Activated T-helper 1 cell treated with Interleukin-2 at 50 U/mL for 16 hours (primary cell): ENCODE results near the gene TTL.

Source experiments
- DNase-seq: peaks from one replicate; pipeline ENCODE4 v3.0.0-alpha.2; 2020; ENCODE audit warnings: low read depth

TTL gene

DNA sequence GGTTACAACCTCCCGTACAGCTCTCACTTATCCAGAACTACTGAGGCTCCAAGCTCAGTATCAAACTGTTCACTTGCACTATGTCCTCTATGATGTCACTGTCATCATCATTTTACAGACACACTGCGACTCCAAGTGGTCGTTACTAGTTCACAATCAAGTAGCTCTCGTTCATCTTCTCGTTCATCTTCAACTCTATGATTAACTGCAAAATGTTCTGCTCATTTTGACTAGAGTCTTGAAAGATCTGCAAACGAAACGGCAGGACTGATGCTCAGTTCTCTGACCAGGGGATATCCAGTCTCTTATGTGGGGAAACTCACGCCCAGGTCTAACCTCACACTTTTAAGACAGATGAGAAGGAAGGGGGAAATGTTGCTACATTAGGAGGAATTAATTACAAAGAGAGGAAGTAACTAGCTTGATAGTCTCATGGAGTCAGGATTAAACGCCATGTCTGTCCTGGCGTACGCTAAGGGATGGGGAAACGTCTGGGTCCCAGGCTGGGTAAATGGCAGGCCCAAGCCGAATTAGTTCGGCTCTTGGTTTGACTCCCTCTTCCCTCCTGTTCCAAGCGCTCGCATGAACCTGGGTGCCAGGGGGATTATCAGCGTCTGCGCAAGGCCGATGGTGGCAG, 101.7 kb downstream of the TTL start:
- DNase-seq = no peak

DNA sequence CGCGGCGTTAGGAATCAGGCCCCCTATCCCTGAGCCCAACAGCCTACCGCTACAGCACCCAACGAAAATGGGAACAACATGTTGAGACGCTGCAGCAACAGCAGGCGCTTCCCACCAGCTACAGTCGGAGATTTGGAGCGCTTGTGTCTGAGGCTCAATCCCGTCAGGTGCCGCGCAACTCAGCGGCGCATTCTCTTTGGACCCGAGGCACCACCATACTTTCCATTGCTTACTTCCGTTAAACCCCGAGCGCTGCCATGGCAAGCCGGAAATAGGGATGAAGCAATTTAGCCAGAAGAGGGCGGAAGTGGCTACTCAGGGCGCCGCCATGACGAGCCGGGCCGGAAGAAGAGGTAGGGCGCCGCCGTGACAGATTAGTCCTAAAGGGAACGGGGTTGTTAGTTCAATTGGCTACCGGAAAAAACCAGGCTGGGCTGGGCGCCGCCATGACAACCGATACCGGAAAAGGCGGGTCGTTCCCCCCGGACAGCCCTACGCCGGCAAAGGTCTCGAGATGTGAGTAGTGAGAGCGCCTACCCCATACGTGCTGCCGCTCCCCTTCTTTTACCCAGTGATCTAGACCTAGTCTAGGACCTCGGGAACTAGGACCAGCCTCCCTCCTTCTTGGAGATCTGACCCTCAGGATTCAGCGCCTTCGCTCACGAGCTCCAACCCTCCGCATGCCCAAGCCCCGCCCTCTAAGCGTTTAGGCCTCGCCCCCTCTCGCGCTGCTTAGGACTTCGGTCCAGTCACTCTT, 102.4 kb downstream of the TTL start, which contains the start of gene CHCHD5:
Gene CHCHD5, plus strand, starts transcription at position 476 of the 757 bp plus-strand sequence. Its CDS starts 39 bp downstream, at position 515.
- peak; percentile 90 for DNase-seq

- no peak for DNase-seq
Measured at GRCh38 chr2:112584891-112585250, 102.9 kb downstream of the TTL start.

GRCh38 chr2:112585400-112585799, 103.4 kb downstream of the TTL start:
- DNase-seq = no peak

DNA sequence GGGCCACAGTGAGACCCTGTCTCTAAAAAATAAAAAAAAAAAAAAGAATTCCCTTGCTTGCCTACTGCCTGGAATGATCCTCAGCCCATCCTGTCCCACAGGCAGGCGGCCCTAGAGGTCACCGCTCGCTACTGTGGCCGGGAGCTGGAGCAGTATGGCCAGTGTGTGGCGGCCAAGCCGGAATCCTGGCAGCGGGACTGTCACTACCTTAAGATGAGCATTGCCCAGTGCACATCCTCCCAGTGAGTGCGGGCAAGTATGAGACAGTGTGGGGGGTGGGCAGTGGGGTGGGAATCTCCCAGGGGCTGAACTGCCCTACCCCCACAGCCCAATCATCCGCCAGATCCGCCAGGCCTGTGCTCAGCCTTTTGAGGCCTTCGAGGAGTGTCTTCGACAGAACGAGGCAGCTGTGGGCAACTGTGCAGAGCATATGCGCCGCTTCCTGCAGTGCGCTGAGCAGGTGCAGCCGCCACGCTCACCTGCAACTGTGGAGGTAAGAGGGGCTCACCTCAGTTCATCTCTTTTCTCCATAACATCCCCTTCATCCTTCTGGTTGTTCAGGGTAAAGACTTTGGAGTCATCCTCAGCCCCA, 104.0 kb downstream of the TTL start:
- no peak for DNase-seq

- no peak for DNase-seq
Measured at GRCh38 chr2:112588611-112589045, 106.7 kb downstream of the TTL start.
